ENCODE measurements around the gene NIM1K.

The NIM1K gene

DNA sequence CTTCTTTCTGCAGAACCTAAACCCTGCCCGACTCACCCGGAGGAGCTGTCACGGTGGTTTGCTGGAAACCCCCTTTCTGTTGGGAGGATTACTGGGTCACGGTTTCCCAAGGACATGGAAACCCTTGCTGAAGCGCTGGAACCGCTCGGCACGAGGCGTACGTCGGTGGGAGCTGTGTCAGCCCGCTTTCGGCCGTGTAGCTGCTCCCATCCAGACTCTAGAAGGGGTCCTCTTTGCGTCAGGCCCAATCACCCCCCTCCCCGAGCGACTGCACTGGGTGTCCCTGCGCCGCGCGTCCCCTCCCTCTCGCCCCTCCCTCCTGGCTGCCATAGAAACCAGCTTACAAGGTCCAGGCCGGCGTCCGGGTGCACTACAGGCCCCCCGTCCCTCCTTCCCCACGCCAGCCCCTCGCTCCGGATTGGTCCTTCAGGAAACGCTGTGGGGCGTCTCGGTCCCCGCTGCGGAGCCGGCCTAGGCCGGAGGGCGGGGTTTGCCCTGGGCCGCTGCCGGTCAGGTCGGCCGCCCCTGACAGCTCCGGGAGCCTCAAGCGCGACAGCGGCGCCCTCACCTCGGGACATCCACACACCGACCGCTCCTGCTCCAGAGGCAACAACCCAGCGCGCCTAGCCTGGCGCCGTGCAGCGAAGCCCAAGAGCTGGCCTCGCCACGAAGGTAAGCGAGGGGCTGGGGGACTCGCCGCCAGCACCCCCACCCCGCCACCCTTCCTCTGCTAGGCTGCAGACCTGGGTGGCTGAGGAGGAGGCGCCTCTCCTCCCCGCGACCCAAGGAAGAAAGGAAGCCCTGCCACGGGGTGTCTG, at the start of gene NIM1K:
Gene NIM1K (plus strand): TSS at position 486 of the 818 bp plus-strand sequence. CDS start 53,551 bp downstream, outside the sequence.
- Histone ChIP-seq H3K9me3 (ENCODE audit: low read length) (no peaks in the 10 kb centered on the region), H3K4me1 (ENCODE audit: insufficient read depth, low read length) (peaks cover 31% of the 10 kb centered on the region), H2AFZ (ENCODE audit: low read depth, low read length) (peak within 1 kb of the TSS; percentile 46), H3K4me3 (ENCODE audit: low read length) (peak within 1 kb of the TSS; percentile 55), H3K36me3 (ENCODE audit: insufficient read depth, low read length) (no peaks in the 10 kb centered on the region), H3K27me3 (ENCODE audit: insufficient read depth, low read length) (no peaks in the 10 kb centered on the region)

DNA sequence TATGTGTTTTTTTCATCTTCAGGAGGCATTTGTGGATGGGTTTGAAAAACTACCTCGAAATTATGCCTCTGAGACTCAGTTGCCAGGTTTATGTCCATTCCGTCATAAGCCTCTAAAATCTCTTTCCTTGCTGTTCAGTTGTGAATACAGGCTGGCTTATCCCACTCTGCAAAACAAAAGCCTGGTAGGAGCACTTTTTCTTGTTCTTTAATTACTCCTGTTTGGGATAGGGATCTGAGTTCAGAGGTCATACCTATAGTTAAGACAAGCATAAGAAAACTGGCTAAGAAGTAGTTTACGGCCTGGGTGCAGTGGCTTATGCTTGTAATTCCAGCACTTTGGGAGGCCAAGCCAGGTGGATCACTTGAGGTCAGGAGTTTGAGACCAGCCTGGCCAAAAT, 47.0 kb upstream of the NIM1K start:
- Histone ChIP-seq H3K36me3 (ENCODE audit: insufficient read depth, low read length) (peaks cover 44% of the 10 kb centered on the region), H2AFZ (ENCODE audit: low read depth, low read length) (no peak overlapping the region), H3K4me3 (ENCODE audit: low read length) (no peak overlapping the region), H3K4me1 (ENCODE audit: insufficient read depth, low read length) (no peaks in the 10 kb centered on the region), H3K9me3 (ENCODE audit: low read length) (peaks cover 4% of the 10 kb centered on the region), H3K27me3 (ENCODE audit: insufficient read depth, low read length) (no peaks in the 10 kb centered on the region)

GRCh38 chr5:43146958-43147357, 45.1 kb upstream of the NIM1K start:
- Histone ChIP-seq H3K9me3 (ENCODE audit: low read length) (peaks cover 4% of the 10 kb centered on the region), H2AFZ (ENCODE audit: low read depth, low read length) (no peak overlapping the region), H3K4me3 (ENCODE audit: low read length) (no peak overlapping the region), H3K4me1 (ENCODE audit: insufficient read depth, low read length) (no peaks in the 10 kb centered on the region), H3K27me3 (ENCODE audit: insufficient read depth, low read length) (no peaks in the 10 kb centered on the region), H3K36me3 (ENCODE audit: insufficient read depth, low read length) (peaks cover 38% of the 10 kb centered on the region)

DNA sequence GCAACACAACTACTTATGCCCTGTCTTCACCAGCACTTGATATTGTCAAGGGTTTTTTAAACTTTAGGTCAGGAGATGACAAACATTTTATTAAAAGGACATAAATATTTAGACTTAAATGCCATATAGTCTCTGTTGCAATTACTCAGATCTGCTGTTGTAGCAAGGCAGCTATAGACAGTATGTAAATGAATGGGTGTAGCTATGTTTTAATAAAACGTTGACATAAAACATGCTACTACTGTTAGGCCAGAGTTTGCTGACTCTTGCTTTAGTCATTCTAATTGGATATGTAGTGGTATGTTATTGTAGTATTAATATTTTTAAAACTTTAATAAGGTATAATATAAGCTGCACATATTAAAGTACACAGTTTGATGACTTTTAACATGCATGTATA, 43.6 kb upstream of the NIM1K start:
- H2AFZ ChIP-seq (ENCODE audit: low read depth, low read length): no peak overlapping the region
- no peak overlapping the region for H3K4me3 ChIP-seq (ENCODE audit: low read length)
- peaks cover 4% of the 10 kb centered on the region for H3K9me3 ChIP-seq (ENCODE audit: low read length)
- no peaks in the 10 kb centered on the region for H3K27me3 ChIP-seq (ENCODE audit: insufficient read depth, low read length)
- no peaks in the 10 kb centered on the region for H3K4me1 ChIP-seq (ENCODE audit: insufficient read depth, low read length)
- H3K36me3 ChIP-seq (ENCODE audit: insufficient read depth, low read length): peaks cover 39% of the 10 kb centered on the region

- H3K36me3 ChIP-seq (ENCODE audit: insufficient read depth, low read length): peaks cover 36% of the 10 kb centered on the region
- H2AFZ ChIP-seq (ENCODE audit: low read depth, low read length): no peak overlapping the region
- peaks cover 4% of the 10 kb centered on the region for H3K9me3 ChIP-seq (ENCODE audit: low read length)
- no peaks in the 10 kb centered on the region for H3K4me1 ChIP-seq (ENCODE audit: insufficient read depth, low read length)
- H3K4me3 ChIP-seq (ENCODE audit: low read length): no peak overlapping the region
- H3K27me3 ChIP-seq (ENCODE audit: insufficient read depth, low read length): no peaks in the 10 kb centered on the region
These were observed 42.8 kb upstream of the NIM1K start for GRCh38 chr5:43149231-43149630.

DNA sequence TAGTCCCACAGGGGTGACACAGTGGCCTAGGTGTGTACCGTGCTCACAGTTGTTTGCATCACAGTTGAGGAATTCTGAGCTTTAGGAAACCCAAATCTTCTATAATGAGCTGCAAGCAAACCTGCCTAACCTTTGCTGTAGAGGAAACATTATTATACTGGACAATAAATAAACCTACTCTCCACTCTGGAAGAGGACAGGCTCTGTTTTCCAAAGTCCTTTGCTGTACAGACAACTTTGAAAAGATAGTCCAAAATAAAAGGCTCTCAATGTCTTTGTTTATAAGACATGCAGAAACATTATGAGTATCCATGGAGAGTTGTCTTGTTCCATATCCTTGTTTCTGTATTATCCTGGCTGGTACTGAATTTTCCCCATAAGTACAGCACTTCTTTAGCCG, 42.0 kb upstream of the NIM1K start:
- H3K4me3 ChIP-seq (ENCODE audit: low read length): no peak overlapping the region
- no peak overlapping the region for H2AFZ ChIP-seq (ENCODE audit: low read depth, low read length)
- no peaks in the 10 kb centered on the region for H3K4me1 ChIP-seq (ENCODE audit: insufficient read depth, low read length)
- no peaks in the 10 kb centered on the region for H3K27me3 ChIP-seq (ENCODE audit: insufficient read depth, low read length)
- peaks cover 39% of the 10 kb centered on the region for H3K36me3 ChIP-seq (ENCODE audit: insufficient read depth, low read length)
- H3K9me3 ChIP-seq (ENCODE audit: low read length): peaks cover 4% of the 10 kb centered on the region

- no peak overlapping the region for H2AFZ ChIP-seq (ENCODE audit: low read depth, low read length)
- H3K9me3 ChIP-seq (ENCODE audit: low read length): peaks cover 4% of the 10 kb centered on the region
- H3K27me3 ChIP-seq (ENCODE audit: insufficient read depth, low read length): no peaks in the 10 kb centered on the region
- H3K36me3 ChIP-seq (ENCODE audit: insufficient read depth, low read length): peaks cover 40% of the 10 kb centered on the region
- H3K4me3 ChIP-seq (ENCODE audit: low read length): no peak overlapping the region
- H3K4me1 ChIP-seq (ENCODE audit: insufficient read depth, low read length): no peaks in the 10 kb centered on the region
These were observed 41.3 kb upstream of the NIM1K start for GRCh38 chr5:43150748-43151147.

- Histone ChIP-seq H3K27me3 (ENCODE audit: insufficient read depth, low read length) (no peaks in the 10 kb centered on the region), H3K36me3 (ENCODE audit: insufficient read depth, low read length) (peaks cover 39% of the 10 kb centered on the region), H3K9me3 (ENCODE audit: low read length) (no peaks in the 10 kb centered on the region), H2AFZ (ENCODE audit: low read depth, low read length) (no peak overlapping the region), H3K4me1 (ENCODE audit: insufficient read depth, low read length) (no peaks in the 10 kb centered on the region), H3K4me3 (ENCODE audit: low read length) (no peak overlapping the region)
These were observed 39.1 kb upstream of the NIM1K start for GRCh38 chr5:43152946-43153345.

GRCh38 chr5:43154469-43154868, 37.6 kb upstream of the NIM1K start:
- Histone ChIP-seq H2AFZ (ENCODE audit: low read depth, low read length) (no peak overlapping the region), H3K4me1 (ENCODE audit: insufficient read depth, low read length) (no peaks in the 10 kb centered on the region), H3K4me3 (ENCODE audit: low read length) (no peak overlapping the region), H3K9me3 (ENCODE audit: low read length) (no peaks in the 10 kb centered on the region), H3K27me3 (ENCODE audit: insufficient read depth, low read length) (no peaks in the 10 kb centered on the region), H3K36me3 (ENCODE audit: insufficient read depth, low read length) (peaks cover 37% of the 10 kb centered on the region)

DNA sequence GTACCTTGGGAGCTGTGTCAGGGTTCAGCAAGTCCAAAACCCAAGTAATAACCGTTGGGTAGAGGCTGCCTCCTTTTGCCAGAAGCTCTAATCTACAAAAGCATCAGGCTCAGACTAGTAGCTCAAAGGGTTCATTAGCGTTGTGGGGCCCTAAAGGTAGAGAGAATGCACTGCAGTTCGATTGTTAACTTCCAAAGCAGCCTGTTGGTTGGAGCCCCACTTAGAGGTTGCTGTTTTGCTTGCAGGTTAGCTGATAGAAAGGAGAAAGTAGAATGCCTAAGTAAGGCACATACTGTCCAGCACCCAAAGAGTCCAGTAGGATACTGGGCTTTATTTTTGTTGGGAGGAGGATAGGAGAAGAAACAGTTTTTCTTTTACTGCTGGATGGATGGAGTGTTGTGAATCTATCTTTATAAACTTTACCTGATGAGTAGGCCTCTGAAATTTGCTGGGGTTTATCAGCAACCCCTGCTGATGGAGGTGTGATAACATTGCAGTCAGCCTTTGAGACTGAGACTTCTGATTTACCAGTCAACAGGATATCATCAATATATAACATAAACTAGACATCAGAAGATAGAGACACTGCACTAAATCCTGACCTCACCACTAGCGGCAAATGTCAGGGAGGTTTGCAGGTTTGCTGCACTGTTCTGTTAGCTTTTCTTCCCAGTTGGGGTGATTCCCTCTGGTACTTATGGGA, 36.5 kb upstream of the NIM1K start:
- Histone ChIP-seq H3K9me3 (ENCODE audit: low read length) (no peaks in the 10 kb centered on the region), H3K4me3 (ENCODE audit: low read length) (no peak overlapping the region), H3K36me3 (ENCODE audit: insufficient read depth, low read length) (peaks cover 33% of the 10 kb centered on the region), H2AFZ (ENCODE audit: low read depth, low read length) (no peak overlapping the region), H3K4me1 (ENCODE audit: insufficient read depth, low read length) (no peaks in the 10 kb centered on the region), H3K27me3 (ENCODE audit: insufficient read depth, low read length) (no peaks in the 10 kb centered on the region)

- no peak overlapping the region for H3K4me3 ChIP-seq (ENCODE audit: low read length)
- H3K4me1 ChIP-seq (ENCODE audit: insufficient read depth, low read length): no peaks in the 10 kb centered on the region
These were observed 35.6 kb upstream of the NIM1K start for GRCh38 chr5:43156388-43156787.

GRCh38 chr5:43157068-43157467, 35.0 kb upstream of the NIM1K start:
- Histone ChIP-seq H2AFZ (ENCODE audit: low read depth, low read length) (no peak overlapping the region), H3K27me3 (ENCODE audit: insufficient read depth, low read length) (no peaks in the 10 kb centered on the region), H3K36me3 (ENCODE audit: insufficient read depth, low read length) (peaks cover 41% of the 10 kb centered on the region), H3K4me3 (ENCODE audit: low read length) (no peak overlapping the region), H3K9me3 (ENCODE audit: low read length) (no peaks in the 10 kb centered on the region), H3K4me1 (ENCODE audit: insufficient read depth, low read length) (no peaks in the 10 kb centered on the region)

More at GRCh38 chr5:43156388-43156787, 35.6 kb upstream of the NIM1K start:
- peaks cover 34% of the 10 kb centered on the region for H3K36me3 ChIP-seq (ENCODE audit: insufficient read depth, low read length)
- no peaks in the 10 kb centered on the region for H3K27me3 ChIP-seq (ENCODE audit: insufficient read depth, low read length)
- H2AFZ ChIP-seq (ENCODE audit: low read depth, low read length): no peak overlapping the region
- no peaks in the 10 kb centered on the region for H3K9me3 ChIP-seq (ENCODE audit: low read length)

GRCh38 chr5:43161244-43161643, 30.8 kb upstream of the NIM1K start:
- Histone ChIP-seq H3K9me3 (ENCODE audit: low read length) (no peaks in the 10 kb centered on the region), H3K4me3 (ENCODE audit: low read length) (no peak overlapping the region), H3K27me3 (ENCODE audit: insufficient read depth, low read length) (no peaks in the 10 kb centered on the region), H3K36me3 (ENCODE audit: insufficient read depth, low read length) (peaks cover 57% of the 10 kb centered on the region), H2AFZ (ENCODE audit: low read depth, low read length) (no peak overlapping the region), H3K4me1 (ENCODE audit: insufficient read depth, low read length) (no peaks in the 10 kb centered on the region)
